Upper lobe of right lung (tissue), 1 donor: Measurements from ENCODE around the gene FOXK2. TPM values are rescaled to one million over a fixed set of nuclear protein-coding genes. Genes with fewer than 3 reads are reported as not detected.

Experiments used
- ATAC-seq: fragments of 200-7000 bp; cut with Tn5 transposase; one replicate; pipeline ENCODE4 v1.9.1; 2020; ENCODE audit warnings: mild to moderate bottlenecking, moderate library complexity
- DNase-seq: peaks from one replicate; pipeline ENCODE4 v3.0.0-alpha.2; 2020
- H3K27ac ChIP-seq: fragments of 200-600 bp; one replicate; pipeline ENCODE4 v1.8.0; 2022
- H3K27me3 ChIP-seq: fragments of 200-600 bp; one replicate; pipeline ENCODE4 v1.8.0; 2022; ENCODE audit warnings: mild to moderate bottlenecking
- H3K36me3 ChIP-seq: fragments of 200-600 bp; one replicate; pipeline ENCODE4 v1.8.0; 2022
- H3K4me1 ChIP-seq: fragments of 200-600 bp; one replicate; pipeline ENCODE4 v1.8.0; 2022
- H3K4me3 ChIP-seq: fragments of 200-600 bp; one replicate; pipeline ENCODE4 v1.8.0; 2022; ENCODE audit warnings: mild to moderate bottlenecking
- H3K9me3 ChIP-seq: fragments of 200-600 bp; one replicate; pipeline ENCODE4 v1.8.0; 2022
- intact Hi-C: fragments of 100-400 bp; cut with DNase I; formaldehyde crosslinking; loops from one replicate; pipeline ENCODE4 v1.11.0; 2022
- total RNA-seq: library from RNA; stranded (reverse); fragmentation: NEBNext Ultra II Directional; extraction: Animal tissue kit (Norgen Biotek cat#: 25700); gene quantifications from one replicate; pipeline ENCODE4 v1.2.1, GENCODE V29; 2021
- TF ChIP-seq, protein P1 (sequence below): fragments of 200-600 bp; IDR thresholded peaks from one replicate; pipeline ENCODE4 v1.8.0; 2022; ENCODE audit warnings: antibody characterized with exemption
- donor health status: DM: no; HTN: yes; CAD: no; lungs with severe emphysema.

Gene FOXK2
- total RNA-seq, 1 donor from 2014 or later, result 62.4 TPM

- Histone ChIP-seq H3K4me1 (peaks cover 33% of the 10 kb centered on the region), H3K4me3 (no peak overlapping the region), H3K27ac (no peak overlapping the region), H3K9me3 (no peaks in the 10 kb centered on the region), H3K36me3 (no peaks in the 10 kb centered on the region), H3K27me3 (no peaks in the 10 kb centered on the region)
- TF ChIP-seq, protein P1, sequence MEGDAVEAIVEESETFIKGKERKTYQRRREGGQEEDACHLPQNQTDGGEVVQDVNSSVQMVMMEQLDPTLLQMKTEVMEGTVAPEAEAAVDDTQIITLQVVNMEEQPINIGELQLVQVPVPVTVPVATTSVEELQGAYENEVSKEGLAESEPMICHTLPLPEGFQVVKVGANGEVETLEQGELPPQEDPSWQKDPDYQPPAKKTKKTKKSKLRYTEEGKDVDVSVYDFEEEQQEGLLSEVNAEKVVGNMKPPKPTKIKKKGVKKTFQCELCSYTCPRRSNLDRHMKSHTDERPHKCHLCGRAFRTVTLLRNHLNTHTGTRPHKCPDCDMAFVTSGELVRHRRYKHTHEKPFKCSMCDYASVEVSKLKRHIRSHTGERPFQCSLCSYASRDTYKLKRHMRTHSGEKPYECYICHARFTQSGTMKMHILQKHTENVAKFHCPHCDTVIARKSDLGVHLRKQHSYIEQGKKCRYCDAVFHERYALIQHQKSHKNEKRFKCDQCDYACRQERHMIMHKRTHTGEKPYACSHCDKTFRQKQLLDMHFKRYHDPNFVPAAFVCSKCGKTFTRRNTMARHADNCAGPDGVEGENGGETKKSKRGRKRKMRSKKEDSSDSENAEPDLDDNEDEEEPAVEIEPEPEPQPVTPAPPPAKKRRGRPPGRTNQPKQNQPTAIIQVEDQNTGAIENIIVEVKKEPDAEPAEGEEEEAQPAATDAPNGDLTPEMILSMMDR, result no peak
- intact Hi-C loops, result no loop called here
- DNase-seq, result no peak
- no peak for ATAC-seq
These were observed 25.0 kb downstream of the FOXK2 start for GRCh38 chr17:82544431-82545070.

DNA sequence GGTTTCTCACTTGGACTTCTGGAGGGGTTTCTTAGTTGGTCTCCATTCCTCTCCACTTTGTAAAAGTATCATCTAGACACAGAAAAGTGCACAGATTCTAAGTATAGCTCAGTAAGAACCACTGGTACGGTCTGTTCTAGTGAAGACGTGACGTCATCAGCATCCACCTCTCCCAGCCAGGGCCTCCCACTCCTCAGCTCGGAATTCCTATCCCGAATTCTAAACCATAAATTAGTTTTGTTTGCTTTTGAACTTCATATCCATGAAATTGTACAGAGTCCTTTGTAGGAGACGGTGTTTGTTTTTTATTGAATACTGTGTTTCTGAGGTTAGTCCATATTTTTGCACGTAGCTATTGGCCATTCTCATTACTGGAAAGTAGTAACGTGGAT lies 25.5 kb downstream of the FOXK2 start:
- no peak overlapping the region for H3K27ac ChIP-seq
- DNase-seq (no peak), ATAC-seq (no peak)
- H3K27me3 ChIP-seq, result no peaks in the 10 kb centered on the region
- intact Hi-C loops, result no loop called here
- no peaks in the 10 kb centered on the region for H3K36me3 ChIP-seq
- H3K9me3 ChIP-seq, result no peaks in the 10 kb centered on the region
- peaks cover 37% of the 10 kb centered on the region for H3K4me1 ChIP-seq
- TF ChIP-seq, protein P1, result no peak
- H3K4me3 ChIP-seq, result no peak overlapping the region

- TF ChIP-seq, protein P1, result no peak
- H3K36me3 ChIP-seq, result no peaks in the 10 kb centered on the region
- no peak overlapping the region for H3K4me3 ChIP-seq
- no peaks in the 10 kb centered on the region for H3K9me3 ChIP-seq
- intact Hi-C loops, result no loop called here
- DNase-seq (no peak), ATAC-seq (no peak)
- H3K4me1 ChIP-seq, result peaks cover 46% of the 10 kb centered on the region
- no peaks in the 10 kb centered on the region for H3K27me3 ChIP-seq
- no peak overlapping the region for H3K27ac ChIP-seq
These were observed 28.4 kb downstream of the FOXK2 start for GRCh38 chr17:82547981-82548380.

- Histone ChIP-seq H3K4me3 (no peak overlapping the region), H3K4me1 (peaks cover 50% of the 10 kb centered on the region), H3K27ac (peak overlapping the region; percentile 5), H3K9me3 (no peaks in the 10 kb centered on the region), H3K36me3 (no peaks in the 10 kb centered on the region), H3K27me3 (no peaks in the 10 kb centered on the region)
- DNase-seq (no peak), ATAC-seq (peak; percentile 74)
- intact Hi-C loops, result no loop called here
- TF ChIP-seq, protein P1, result no peak
These were observed 29.3 kb downstream of the FOXK2 start for GRCh38 chr17:82548681-82549303.

DNA sequence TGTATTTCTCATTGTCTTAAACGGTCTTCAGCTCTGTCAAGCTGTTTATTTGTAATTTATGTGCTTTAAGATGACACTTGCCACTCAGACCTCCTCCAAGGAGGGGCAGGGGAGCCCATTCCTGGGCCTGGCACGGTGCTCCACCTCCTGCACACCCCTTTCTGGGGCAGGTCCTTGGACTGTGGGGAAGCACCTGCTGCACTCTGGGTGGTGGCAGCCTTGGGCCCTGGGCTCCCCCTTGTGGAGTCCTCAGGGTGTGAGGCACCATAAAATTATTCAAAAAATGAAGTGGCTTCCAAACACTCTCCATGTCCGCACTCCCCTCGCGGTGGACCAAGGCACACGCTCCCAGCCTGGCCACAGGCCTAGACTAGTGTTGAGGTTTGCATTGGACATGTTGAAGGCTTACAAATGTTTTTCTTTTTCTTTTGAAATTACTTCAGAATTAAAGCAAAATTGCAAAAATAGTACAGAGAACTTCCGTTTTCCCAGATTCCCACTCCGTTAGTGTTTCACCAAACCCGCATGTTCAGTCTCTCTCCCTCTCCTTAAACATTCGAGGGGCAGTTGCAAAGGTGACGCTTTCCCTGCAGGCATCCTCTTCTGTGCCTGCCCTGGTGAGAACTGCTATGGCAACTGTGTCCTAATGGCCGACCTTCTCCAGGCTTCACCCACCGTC lies 32.4 kb downstream of the FOXK2 start:
- Histone ChIP-seq H3K4me1 (peaks cover 56% of the 10 kb centered on the region), H3K27ac (no peak overlapping the region), H3K27me3 (no peaks in the 10 kb centered on the region), H3K36me3 (no peaks in the 10 kb centered on the region), H3K4me3 (no peak overlapping the region), H3K9me3 (no peaks in the 10 kb centered on the region)
- intact Hi-C loops, result loop anchor here (10.0 kb wide), 1 partner anchor 197 kb away; the partner anchor contains the start of gene TEX19
- ATAC-seq (peak; percentile 93), DNase-seq (peak; percentile 89)
- TF ChIP-seq, protein P1, result peak; percentile 84
